Measurements from ENCODE around the gene VCAN. TPM values are rescaled to one million over a fixed set of nuclear protein-coding genes. Genes with fewer than 3 reads are reported as not detected.

The VCAN gene
- total RNA-seq, 6 experiments from 2014 or later, result 18.8 to 25.5 (median 22.5) TPM

- Mint-ChIP-seq H3K4me3 (no peak overlapping the region), H3K27me3 (ENCODE audit: insufficient read depth) (peaks cover 1% of the 10 kb centered on the region; the same call in 1 of the 2 replicates), H3K36me3 (ENCODE audit: low read depth) (no peaks in the 10 kb centered on the region), H3K27ac (no peak overlapping the region), H3K4me1 (ENCODE audit: low read depth) (no peaks in the 10 kb centered on the region), H3K9me3 (no peaks in the 10 kb centered on the region)
- no peak for TF ChIP-seq CTCF (IDR thresholded peaks at IDR 0.05)
- DNase-seq, result no peak
These were observed 29.8 kb upstream of the VCAN start for GRCh38 chr5:83441747-83442146.

- TF ChIP-seq CTCF (IDR thresholded peaks at IDR 0.05), result no peak
- Mint-ChIP-seq H3K4me1 (ENCODE audit: low read depth) (no peaks in the 10 kb centered on the region), H3K4me3 (no peak overlapping the region), H3K36me3 (ENCODE audit: low read depth) (no peaks in the 10 kb centered on the region), H3K9me3 (no peaks in the 10 kb centered on the region), H3K27ac (no peak overlapping the region), H3K27me3 (ENCODE audit: insufficient read depth) (peaks cover 1% of the 10 kb centered on the region; the same call in 1 of the 2 replicates)
- DNase-seq, result no peak
These were observed 28.0 kb upstream of the VCAN start for GRCh38 chr5:83443534-83443933.

GRCh38 chr5:83444445-83444844 is 27.1 kb upstream of the VCAN start:
- no peaks in the 10 kb centered on the region for H3K4me1 Mint-ChIP-seq (ENCODE audit: low read depth)

GRCh38 chr5:83446253-83446947 is 25.1 kb upstream of the VCAN start:
- no peak for TF ChIP-seq CTCF (IDR thresholded peaks at IDR 0.05)
- Mint-ChIP-seq H3K36me3 (ENCODE audit: low read depth) (no peaks in the 10 kb centered on the region), H3K4me3 (no peak overlapping the region), H3K27ac (no peak overlapping the region), H3K4me1 (ENCODE audit: low read depth) (no peaks in the 10 kb centered on the region), H3K27me3 (ENCODE audit: insufficient read depth) (peaks cover 6% of the 10 kb centered on the region; the same call in 1 of the 2 replicates), H3K9me3 (no peaks in the 10 kb centered on the region)
- DNase-seq, result no peak

More at GRCh38 chr5:83444445-83444844, 27.1 kb upstream of the VCAN start:
- H3K36me3 Mint-ChIP-seq (ENCODE audit: low read depth), result no peaks in the 10 kb centered on the region
- no peak for DNase-seq
- no peaks in the 10 kb centered on the region for H3K9me3 Mint-ChIP-seq
- no peak overlapping the region for H3K4me3 Mint-ChIP-seq
- TF ChIP-seq CTCF (IDR thresholded peaks at IDR 0.05), result no peak
- H3K27ac Mint-ChIP-seq, result no peak overlapping the region
- peaks cover 6% of the 10 kb centered on the region; the same call in 1 of the 2 replicates for H3K27me3 Mint-ChIP-seq (ENCODE audit: insufficient read depth)

GRCh38 chr5:83447533-83447932 is 24.0 kb upstream of the VCAN start:
- Mint-ChIP-seq H3K4me3 (no peak overlapping the region), H3K9me3 (no peaks in the 10 kb centered on the region), H3K36me3 (ENCODE audit: low read depth) (no peaks in the 10 kb centered on the region), H3K4me1 (ENCODE audit: low read depth) (no peaks in the 10 kb centered on the region), H3K27ac (no peak overlapping the region), H3K27me3 (ENCODE audit: insufficient read depth) (peaks cover 8% of the 10 kb centered on the region; the same call in 1 of the 2 replicates)
- DNase-seq, result no peak
- no peak for TF ChIP-seq CTCF (IDR thresholded peaks at IDR 0.05)
